HG03103 (cell line): Measurements from ENCODE around the gene LMO2.
"Not testable (repeated sequence)": the region's sequence is repeated elsewhere in the genome, so short reads cannot be mapped to it uniquely, and the experiment has no call there.

ENCODE experiments used
- ATAC-seq: cut with Tn5 transposase; IDR thresholded peaks from one replicate; pipeline ENCODE4 v1.9.1; 2021; ENCODE audit warnings: low read depth; ENCODE audit not compliant: unreplicated experiment

LMO2 gene

DNA sequence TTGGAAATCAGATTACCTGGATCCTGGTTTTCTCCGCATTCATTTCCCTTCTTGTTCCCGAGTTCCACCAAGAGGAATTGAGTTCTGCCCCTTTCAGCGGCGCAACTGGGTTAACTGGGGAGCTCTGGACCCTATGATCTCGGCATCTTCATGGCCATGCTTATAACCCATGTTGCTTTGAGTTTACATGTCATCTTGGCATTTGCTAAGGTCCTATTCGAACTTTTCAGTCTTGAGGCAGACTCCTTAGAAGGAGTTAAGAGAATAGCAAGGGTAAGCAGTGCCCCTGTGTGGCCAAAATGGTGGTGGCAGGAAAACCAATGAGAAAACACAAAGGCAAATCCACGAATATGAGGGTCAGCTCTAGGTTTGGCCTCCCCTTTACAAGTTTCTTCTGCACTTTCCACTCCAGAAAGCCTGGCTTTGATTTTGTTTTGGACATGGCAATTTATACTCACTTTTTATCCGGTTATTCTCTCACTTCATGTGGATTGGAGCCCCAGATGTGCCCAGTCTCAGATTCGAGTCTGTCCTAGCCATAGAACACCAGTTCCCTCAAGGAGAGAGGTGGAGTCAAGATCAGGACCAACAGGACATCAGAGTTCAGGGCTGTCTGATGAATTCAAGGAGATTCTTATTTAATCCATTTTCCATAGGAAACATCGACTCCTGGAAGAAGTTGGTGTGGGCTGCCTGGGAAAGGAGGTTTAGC is 62.3 kb downstream of the LMO2 start:
- no peak for ATAC-seq

- no peak for ATAC-seq
Measured at GRCh38 chr11:33828604-33829429, 63.1 kb downstream of the LMO2 start.

GRCh38 chr11:33827206-33827605 is 64.7 kb downstream of the LMO2 start:
- no peak for ATAC-seq

DNA sequence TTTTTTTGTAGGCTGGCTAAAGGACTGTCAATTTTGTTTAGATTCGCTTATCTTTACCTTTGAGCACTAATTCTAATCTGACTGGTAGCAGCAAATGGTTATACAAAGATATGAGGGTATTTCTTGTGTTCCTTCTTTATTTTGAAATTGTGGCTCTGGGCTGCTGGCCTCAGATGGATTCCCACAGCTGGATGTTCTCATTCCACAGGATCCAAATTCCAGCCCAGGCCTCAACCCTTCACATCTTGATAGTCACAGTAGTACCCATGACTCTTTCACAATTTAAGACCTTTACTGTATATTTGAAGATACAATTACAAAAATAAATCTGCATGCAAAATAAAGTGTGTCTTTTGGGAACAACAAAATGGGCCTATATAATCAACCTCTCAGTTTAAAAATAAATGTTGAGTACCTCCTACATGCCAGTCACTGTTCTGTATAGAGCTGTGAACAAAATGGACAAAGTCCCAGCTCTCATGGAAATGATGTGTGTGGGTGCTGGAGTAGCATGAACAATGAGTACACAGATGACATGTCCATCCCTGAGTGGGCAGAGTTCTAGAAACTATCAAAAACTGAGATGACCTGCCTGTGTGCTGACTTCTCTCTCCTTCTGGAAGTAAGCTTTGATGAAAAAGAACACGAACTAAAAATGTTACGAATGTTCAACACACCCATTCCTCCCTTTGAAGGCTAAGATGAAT is 65.9 kb downstream of the LMO2 start:
- ATAC-seq = no peak

DNA sequence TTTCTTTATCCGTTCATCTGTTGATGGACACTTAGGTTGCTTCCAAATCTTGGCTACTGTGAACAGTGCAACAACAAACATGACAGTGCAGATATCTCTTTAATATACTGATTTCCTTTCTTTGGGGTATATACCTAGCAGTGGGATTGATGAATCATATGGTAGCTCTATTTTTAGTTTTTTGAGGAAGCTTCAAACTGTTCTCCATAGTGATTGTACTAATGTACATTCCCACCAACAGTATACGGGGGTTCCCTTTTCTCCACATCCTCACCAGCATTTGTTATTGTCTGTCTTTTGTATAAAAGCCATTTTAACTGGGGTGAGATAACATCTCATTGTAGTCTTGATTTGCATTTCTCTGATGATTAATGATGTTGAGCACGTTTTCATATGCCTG is 68.9 kb downstream of the LMO2 start:
- not testable (repeated sequence) for ATAC-seq

- no peak for ATAC-seq
Measured at GRCh38 chr11:33819278-33820035, 72.4 kb downstream of the LMO2 start.
